H1 (cell line): ENCODE results near the gene VIM. TPM values are rescaled to one million over a fixed set of nuclear protein-coding genes. Genes with fewer than 3 reads are reported as not detected.

ENCODE experiments used
- BCL11A ChIP-seq, 2 experiments: IDR thresholded peaks; one replicate each; pipeline ENCODE4 v1.6.1; 2011; ENCODE audit warnings: low read depth in 2 of 2, low read length in 2 of 2, mild to moderate bottlenecking in 2 of 2
- BRCA1 ChIP-seq: IDR thresholded peaks from 2 replicates; pipeline ENCODE4 v1.6.1; 2012; ENCODE audit warnings: low read depth, low read length, improper control_type of control experiment
- CTBP2 ChIP-seq: IDR thresholded peaks from 2 replicates; pipeline ENCODE4 v1.7.0; 2011; ENCODE audit warnings: borderline replicate concordance, mild to moderate bottlenecking, moderate library complexity, mixed read lengths, low read length; ENCODE audit not compliant: insufficient read depth, insufficient read length
- GTF2F1 ChIP-seq: IDR thresholded peaks from 2 replicates; pipeline ENCODE4 v1.6.1; 2012; ENCODE audit warnings: low read depth, low read length, improper control_type of control experiment, borderline replicate concordance
- JUND ChIP-seq: IDR thresholded peaks from 2 replicates; pipeline ENCODE4 v1.6.1; 2011; ENCODE audit warnings: mild to moderate bottlenecking, improper control_type of control experiment, low read length
- MAFK ChIP-seq: IDR thresholded peaks from 2 replicates; pipeline ENCODE4 v1.6.1; 2012; ENCODE audit warnings: low read depth, mild to moderate bottlenecking, improper control_type of control experiment, low read length
- RXRA ChIP-seq: IDR thresholded peaks from 2 replicates; pipeline ENCODE4 v1.6.1; 2011; ENCODE audit warnings: low read depth, mild to moderate bottlenecking, low read length, moderate library complexity; ENCODE audit not compliant: insufficient read depth
- SAP30 ChIP-seq: fragments of 300-600 bp; sonication (generic); IDR thresholded peaks from 2 replicates; pipeline ENCODE4 v1.7.1; 2012; ENCODE audit warnings: low read length, moderate library complexity, mild to moderate bottlenecking, inconsistent platforms; ENCODE audit not compliant: insufficient read depth, insufficient replicate concordance
- polyA plus RNA-seq, 7 experiments: library from polyadenylated mRNA; depleted of rRNA in 3 of 7; stranded (reverse) in 5 of 7; unstranded in 2 of 7; fragments of >200 nt in 5 of 7; fragments of 200-250 nt in 2 of 7; gene quantifications; 1 replicate in 5 of 7; 2 replicates in 1 of 7; 4 replicates in 1 of 7; pipeline versions ENCODE4 v1.2.1 to v1.2.3, GENCODE V29; 2011 to 2013; ENCODE audit warnings: missing spikeins in 2 of 7, mixed read lengths in 2 of 7
- total RNA-seq: library from RNA; stranded (reverse); fragmentation: NEBNext Ultra II Directional; extraction: Animal tissue kit (Norgen Biotek cat#: 25700); gene quantifications from 2 replicates; pipeline ENCODE4 v1.2.1, GENCODE V29; 2021

The VIM gene
- total and polyA plus RNA-seq, 2 of the 8 experiments (the other 6 are each of a cell fraction or from before 2014, with no cell fraction given), result 347 to 372 TPM

- TF ChIP-seq BCL11A (IDR thresholded peaks at IDR 0.05; ENCODE audit: low read depth in 2 of 2, low read length in 2 of 2), result no peak
- TF ChIP-seq SAP30, result no peak
- no peak for TF ChIP-seq GTF2F1
- no peak for TF ChIP-seq RXRA
- no peak for TF ChIP-seq JUND
- TF ChIP-seq CTBP2, result no peak
- TF ChIP-seq MAFK, result no peak
- no peak for TF ChIP-seq BRCA1
- TF ChIP-seq, all 59 proteins: peak for 0
These were observed 27.8 kb upstream of the VIM start (continued) for GRCh38 chr10:17200001-17200911.
